GM23338 (cell line): ENCODE data around the gene CACNA1B. TPM values are rescaled to one million over a fixed set of nuclear protein-coding genes. Genes with fewer than 3 reads are reported as not detected.

ENCODE experiments used
- ATAC-seq: fragments of 200-7000 bp; cut with Tn5 transposase; 3 replicates; pipeline ENCODE4 v1.9.1; 2020
- DNase-seq: peaks from one replicate; pipeline ENCODE4 v3.0.0-alpha.2; 2015; ENCODE audit warnings: low spot score
- H2AFZ ChIP-seq: fragments of 200-600 bp; sonication (generic); 2 replicates; pipeline ENCODE4 v1.8.0; 2016; ENCODE audit warnings: antibody characterized with exemption, mild to moderate bottlenecking, moderate library complexity
- H3F3A ChIP-seq: fragments of 200-600 bp; sonication (generic); replicated peaks from 2 replicates; pipeline ENCODE4 v1.8.0; 2017; ENCODE audit warnings: antibody characterized with exemption, mixed run types, low read depth
- H3K27ac ChIP-seq: fragments of 200-600 bp; sonication (generic); 2 replicates; pipeline ENCODE4 v1.6.1; 2016; ENCODE audit warnings: low read depth
- H3K27me3 ChIP-seq: fragments of 200-600 bp; sonication (generic); 2 replicates; pipeline ENCODE4 v1.8.0; 2016; ENCODE audit warnings: mild to moderate bottlenecking, mixed run types, moderate library complexity; ENCODE audit not compliant: insufficient read depth
- H3K36me3 ChIP-seq: fragments of 200-600 bp; sonication (generic); 2 replicates; pipeline ENCODE4 v1.8.0; 2016; ENCODE audit warnings: mild to moderate bottlenecking; ENCODE audit not compliant: insufficient read depth
- H3K4me1 ChIP-seq: fragments of 200-600 bp; sonication (generic); 2 replicates; pipeline ENCODE4 v1.8.0; 2016; ENCODE audit warnings: mild to moderate bottlenecking, moderate library complexity; ENCODE audit not compliant: insufficient read depth
- H3K4me2 ChIP-seq: fragments of 200-600 bp; sonication (generic); 2 replicates; pipeline ENCODE4 v1.7.1; 2017; ENCODE audit warnings: mixed run types
- H3K4me3 ChIP-seq: fragments of 200-600 bp; sonication (generic); 2 replicates; pipeline ENCODE4 v1.6.1; 2016; ENCODE audit warnings: mixed run types
- H3K79me2 ChIP-seq: fragments of 200-600 bp; sonication (generic); replicated peaks from 2 replicates; pipeline ENCODE4 v1.8.0; 2017; ENCODE audit warnings: mild to moderate bottlenecking; ENCODE audit not compliant: insufficient read depth
- H3K9me2 ChIP-seq: fragments of 200-600 bp; sonication (generic); 2 replicates; pipeline ENCODE4 v1.8.0; 2017; ENCODE audit not compliant: insufficient read depth
- H4K20me1 ChIP-seq: fragments of 200-600 bp; sonication (generic); replicated peaks from 2 replicates; pipeline ENCODE4 v1.8.0; 2017; ENCODE audit warnings: mild to moderate bottlenecking; ENCODE audit not compliant: insufficient read depth
- H3K27ac Mint-ChIP-seq: 2 replicates; pipeline ENCODE4 v1.8.0; 2020; ENCODE audit warnings: inconsistent platforms, mild to moderate bottlenecking, moderate library complexity, mixed read lengths
- H3K27me3 Mint-ChIP-seq: 3 replicates; pipeline ENCODE4 v1.8.0; 2022; ENCODE audit warnings: low read depth, mild to moderate bottlenecking, moderate library complexity, mixed read lengths, inconsistent platforms; ENCODE audit not compliant: insufficient read depth, poor library complexity
- H3K36me3 Mint-ChIP-seq: 3 replicates; pipeline ENCODE4 v1.8.0; 2021; ENCODE audit warnings: low read depth, mild to moderate bottlenecking, inconsistent platforms, moderate library complexity, mixed read lengths
- H3K4me1 Mint-ChIP-seq: 3 replicates; pipeline ENCODE4 v1.8.0; 2020; ENCODE audit warnings: mild to moderate bottlenecking, inconsistent platforms, mixed read lengths
- H3K4me3 Mint-ChIP-seq: 3 replicates; pipeline ENCODE4 v1.8.0; 2021; ENCODE audit warnings: moderate library complexity, mild to moderate bottlenecking, inconsistent platforms, mixed read lengths
- H3K9me3 Mint-ChIP-seq: 3 replicates; pipeline ENCODE4 v1.8.0; 2020; ENCODE audit warnings: moderate library complexity, mild to moderate bottlenecking, inconsistent platforms, mixed read lengths
- CREB1 ChIP-seq: fragments of 250-450 bp; sonication (Bioruptor Pico); IDR thresholded peaks from 2 replicates; pipeline ENCODE4 v1.5.0; 2020; ENCODE audit warnings: low read depth, mild to moderate bottlenecking, moderate library complexity
- ETS1 ChIP-seq: IDR thresholded peaks from 2 replicates; pipeline ENCODE4 v1.6.1; 2016; ENCODE audit warnings: antibody characterized with exemption
- EZH2 ChIP-seq: fragments of 200-600 bp; sonication (generic); IDR thresholded peaks from one replicate; pipeline ENCODE4 v1.8.0; 2017; ENCODE audit warnings: antibody characterized with exemption, mild to moderate bottlenecking, low read depth; ENCODE audit not compliant: unreplicated experiment
- EZH2phosphoT487 ChIP-seq: fragments of 200-600 bp; sonication (generic); IDR thresholded peaks from one replicate; pipeline ENCODE4 v1.8.1; 2018; ENCODE audit warnings: antibody characterized with exemption; ENCODE audit not compliant: unreplicated experiment
- JUNB ChIP-seq: IDR thresholded peaks from one replicate; pipeline ENCODE4 v1.6.1; 2016; ENCODE audit warnings: antibody characterized with exemption; ENCODE audit not compliant: unreplicated experiment
- NANOG ChIP-seq: IDR thresholded peaks from 2 replicates; pipeline ENCODE4 v1.6.1; 2016; ENCODE audit warnings: antibody characterized with exemption, borderline replicate concordance
- POLR2AphosphoS5 ChIP-seq: IDR thresholded peaks from 2 replicates; pipeline ENCODE4 v1.6.1; 2016; ENCODE audit warnings: antibody characterized with exemption, low read depth
- REST ChIP-seq: IDR thresholded peaks from one replicate; pipeline ENCODE4 v1.6.1; 2018; ENCODE audit warnings: antibody characterized with exemption; ENCODE audit not compliant: unreplicated experiment
- STAT1 ChIP-seq: IDR thresholded peaks from one replicate; pipeline ENCODE4 v1.6.1; 2016; ENCODE audit warnings: antibody characterized with exemption; ENCODE audit not compliant: unreplicated experiment
- ZNF114 ChIP-seq: fragments of 250-450 bp; sonication (Bioruptor Pico); IDR thresholded peaks from 2 replicates; pipeline ENCODE4 v1.5.0; 2020; ENCODE audit warnings: mild to moderate bottlenecking, moderate library complexity
- ZNF331 ChIP-seq: fragments of 250-450 bp; sonication (Bioruptor Pico); IDR thresholded peaks from 2 replicates; pipeline ENCODE4 v1.5.0; 2020; ENCODE audit warnings: low read depth, mild to moderate bottlenecking, moderate library complexity
- ZNF462 ChIP-seq: fragments of 250-450 bp; sonication (Bioruptor Pico); IDR thresholded peaks from 2 replicates; pipeline ENCODE4 v1.5.0; 2020; ENCODE audit warnings: mild to moderate bottlenecking, moderate library complexity
- polyA plus RNA-seq: library from polyadenylated mRNA; unstranded; fragments of >200 nt; fragmentation: Nextera tagmentation; extraction: Ambion mirVana; gene quantifications from 2 replicates; pipeline ENCODE4 v1.2.1, GENCODE V29; 2016
- total RNA-seq: library from RNA; depleted of rRNA; stranded (reverse); fragments of >200 nt; shearing (Covaris generic); gene quantifications from 2 replicates; pipeline ENCODE4 v1.2.3, GENCODE V29; 2014
- TF ChIP-seq, protein P1 (sequence below), 2 experiments: fragments of 200-600 bp in 1 of 2; sonication (generic) in 1 of 2; conservative IDR thresholded peaks; 2 replicates each; pipeline versions ENCODE4 v1.5.1 to v1.6.1; 2016 to 2017; ENCODE audit warnings: antibody characterized with exemption in 2 of 2, low read depth in 2 of 2, mild to moderate bottlenecking in 2 of 2, moderate library complexity in 1 of 2

The CACNA1B gene
- total and polyA plus RNA-seq, 2 experiments from 2014 or later = 1.1 to 10.4 TPM

GRCh38 chr9:138073408-138073807, 195.8 kb downstream of the CACNA1B start:
- no peak for TF ChIP-seq STAT1
- no peak for TF ChIP-seq CREB1 (CRISPR knock-in tag)
- no peak for TF ChIP-seq REST
- no peak for TF ChIP-seq NANOG
- no peak for TF ChIP-seq ZNF462 (CRISPR knock-in tag)
- TF ChIP-seq POLR2AphosphoS5 = no peak
- TF ChIP-seq ZNF331 = no peak
- TF ChIP-seq, protein P1, sequence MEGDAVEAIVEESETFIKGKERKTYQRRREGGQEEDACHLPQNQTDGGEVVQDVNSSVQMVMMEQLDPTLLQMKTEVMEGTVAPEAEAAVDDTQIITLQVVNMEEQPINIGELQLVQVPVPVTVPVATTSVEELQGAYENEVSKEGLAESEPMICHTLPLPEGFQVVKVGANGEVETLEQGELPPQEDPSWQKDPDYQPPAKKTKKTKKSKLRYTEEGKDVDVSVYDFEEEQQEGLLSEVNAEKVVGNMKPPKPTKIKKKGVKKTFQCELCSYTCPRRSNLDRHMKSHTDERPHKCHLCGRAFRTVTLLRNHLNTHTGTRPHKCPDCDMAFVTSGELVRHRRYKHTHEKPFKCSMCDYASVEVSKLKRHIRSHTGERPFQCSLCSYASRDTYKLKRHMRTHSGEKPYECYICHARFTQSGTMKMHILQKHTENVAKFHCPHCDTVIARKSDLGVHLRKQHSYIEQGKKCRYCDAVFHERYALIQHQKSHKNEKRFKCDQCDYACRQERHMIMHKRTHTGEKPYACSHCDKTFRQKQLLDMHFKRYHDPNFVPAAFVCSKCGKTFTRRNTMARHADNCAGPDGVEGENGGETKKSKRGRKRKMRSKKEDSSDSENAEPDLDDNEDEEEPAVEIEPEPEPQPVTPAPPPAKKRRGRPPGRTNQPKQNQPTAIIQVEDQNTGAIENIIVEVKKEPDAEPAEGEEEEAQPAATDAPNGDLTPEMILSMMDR (conservative IDR thresholded peaks at IDR 0.05; ENCODE audit: low read depth in 2 of 2) = no peak
- no peak for TF ChIP-seq EZH2phosphoT487
- TF ChIP-seq JUNB = no peak
- TF ChIP-seq ZNF114 (CRISPR knock-in tag) = no peak
- TF ChIP-seq ETS1 = no peak
- no peak for TF ChIP-seq EZH2
- Histone ChIP-seq H3K27me3 (no peaks in the 10 kb centered on the region), H3K79me2 (no peaks in the 10 kb centered on the region), H3K4me1 (peaks cover 23% of the 10 kb centered on the region), H3K36me3 (no peaks in the 10 kb centered on the region), H3K4me3 (no peak overlapping the region), H3K27ac (no peak overlapping the region), H3K4me2 (no peak overlapping the region), H4K20me1 (no peaks in the 10 kb centered on the region), H3K9me2 (no peaks in the 10 kb centered on the region), H2AFZ (no peak overlapping the region), H3F3A (0 out of 2 replicates have a peak, but pooled peaks cover 2% of the 10 kb centered on the region)
- H3K4me3 Mint-ChIP-seq = no peak overlapping the region
- peaks cover 14% of the 10 kb centered on the region for H3K36me3 Mint-ChIP-seq
- DNase-seq (no peak), ATAC-seq (no peak)
- H3K4me1 Mint-ChIP-seq = peaks cover 44% of the 10 kb centered on the region
- no peaks in the 10 kb centered on the region; the same call in 2 of the 3 replicates for H3K9me3 Mint-ChIP-seq
- no peak overlapping the region for H3K27ac Mint-ChIP-seq
- peaks cover 9% of the 10 kb centered on the region for H3K27me3 Mint-ChIP-seq
